Measurements from ENCODE around the gene CLEC9A. TPM values are rescaled to one million over a fixed set of nuclear protein-coding genes. Genes with fewer than 3 reads are reported as not detected.
A peak's percentile ranks its signal among the peaks of the same experiment; 100 is the strongest.

CLEC9A gene
- total RNA-seq, 6 experiments from 2014 or later, result not detected

DNA sequence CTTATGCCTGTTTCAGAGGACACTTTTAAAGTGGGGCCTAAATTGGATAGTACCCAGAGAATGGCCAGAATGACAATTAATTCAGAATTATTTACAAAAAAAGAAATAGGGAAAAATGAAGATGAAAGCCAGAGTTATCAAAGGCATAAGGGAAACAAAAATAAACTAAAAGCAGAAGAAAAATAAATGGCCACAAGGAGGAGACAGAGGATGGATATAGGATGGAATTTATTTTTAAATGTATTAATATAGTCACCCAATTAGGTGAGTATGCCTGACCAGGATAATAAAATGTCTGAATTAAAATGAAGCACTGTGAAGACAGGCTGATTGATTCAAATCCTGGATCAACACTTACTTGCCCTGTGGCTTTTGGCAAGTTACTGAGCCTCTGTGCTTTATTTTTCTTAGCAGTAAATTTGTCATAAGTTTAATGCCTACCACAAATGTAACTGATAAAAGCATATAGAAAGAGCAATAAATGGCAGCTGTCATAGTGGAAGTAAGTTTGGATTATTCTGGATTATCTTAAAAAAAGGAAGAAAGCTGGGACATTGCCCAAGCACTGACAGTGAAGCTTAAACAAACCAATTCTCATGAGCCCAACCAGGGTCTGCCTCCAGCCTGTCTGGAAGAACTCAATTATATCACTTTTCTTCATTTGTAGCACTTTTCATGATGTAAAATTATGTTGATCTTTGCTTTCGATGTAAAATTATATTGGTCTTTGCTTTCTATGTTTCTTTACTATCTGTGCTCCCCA is 3.5 kb downstream of the CLEC9A start:
- DNase-seq, result peak; percentile 7
- H3K27ac Mint-ChIP-seq, result peak overlapping the region; percentile 36; the same call in 1 of the 2 replicates
- H3K4me3 Mint-ChIP-seq, result no peak overlapping the region
- peaks cover 63% of the 10 kb centered on the region for H3K4me1 Mint-ChIP-seq (ENCODE audit: low read depth)
- H3K36me3 Mint-ChIP-seq (ENCODE audit: low read depth), result peaks cover 4% of the 10 kb centered on the region
- TF ChIP-seq, protein P1, sequence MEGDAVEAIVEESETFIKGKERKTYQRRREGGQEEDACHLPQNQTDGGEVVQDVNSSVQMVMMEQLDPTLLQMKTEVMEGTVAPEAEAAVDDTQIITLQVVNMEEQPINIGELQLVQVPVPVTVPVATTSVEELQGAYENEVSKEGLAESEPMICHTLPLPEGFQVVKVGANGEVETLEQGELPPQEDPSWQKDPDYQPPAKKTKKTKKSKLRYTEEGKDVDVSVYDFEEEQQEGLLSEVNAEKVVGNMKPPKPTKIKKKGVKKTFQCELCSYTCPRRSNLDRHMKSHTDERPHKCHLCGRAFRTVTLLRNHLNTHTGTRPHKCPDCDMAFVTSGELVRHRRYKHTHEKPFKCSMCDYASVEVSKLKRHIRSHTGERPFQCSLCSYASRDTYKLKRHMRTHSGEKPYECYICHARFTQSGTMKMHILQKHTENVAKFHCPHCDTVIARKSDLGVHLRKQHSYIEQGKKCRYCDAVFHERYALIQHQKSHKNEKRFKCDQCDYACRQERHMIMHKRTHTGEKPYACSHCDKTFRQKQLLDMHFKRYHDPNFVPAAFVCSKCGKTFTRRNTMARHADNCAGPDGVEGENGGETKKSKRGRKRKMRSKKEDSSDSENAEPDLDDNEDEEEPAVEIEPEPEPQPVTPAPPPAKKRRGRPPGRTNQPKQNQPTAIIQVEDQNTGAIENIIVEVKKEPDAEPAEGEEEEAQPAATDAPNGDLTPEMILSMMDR (IDR thresholded peaks at IDR 0.05), result peak; percentile 92
- no peaks in the 10 kb centered on the region for H3K9me3 Mint-ChIP-seq
- no peaks in the 10 kb centered on the region for H3K27me3 Mint-ChIP-seq (ENCODE audit: insufficient read depth)

DNA sequence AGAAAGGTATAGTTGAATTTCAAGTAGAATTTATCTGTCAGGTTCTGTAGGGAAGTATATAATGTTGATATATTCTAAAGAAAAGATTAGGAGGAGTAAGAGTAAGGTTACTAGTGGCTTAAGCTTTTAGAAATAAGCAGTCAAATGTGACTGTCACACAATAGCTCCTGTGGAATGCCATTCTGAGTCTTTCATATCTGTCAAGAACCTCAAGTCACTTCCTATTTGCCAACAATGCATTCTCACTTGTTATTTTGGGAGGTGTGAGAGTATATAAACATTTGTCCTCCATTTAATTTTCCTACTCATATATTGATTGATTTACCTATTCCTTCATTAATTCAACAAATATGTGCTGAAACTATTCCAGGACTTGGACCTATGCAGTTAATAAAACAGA is 11.7 kb downstream of the CLEC9A start:
- Mint-ChIP-seq H3K27me3 (ENCODE audit: insufficient read depth) (no peaks in the 10 kb centered on the region), H3K27ac (no peak overlapping the region), H3K4me1 (ENCODE audit: low read depth) (no peaks in the 10 kb centered on the region), H3K9me3 (no peaks in the 10 kb centered on the region), H3K36me3 (ENCODE audit: low read depth) (no peaks in the 10 kb centered on the region), H3K4me3 (no peak overlapping the region)
- DNase-seq, result no peak
- TF ChIP-seq, protein P1 (IDR thresholded peaks at IDR 0.05), result no peak

DNA sequence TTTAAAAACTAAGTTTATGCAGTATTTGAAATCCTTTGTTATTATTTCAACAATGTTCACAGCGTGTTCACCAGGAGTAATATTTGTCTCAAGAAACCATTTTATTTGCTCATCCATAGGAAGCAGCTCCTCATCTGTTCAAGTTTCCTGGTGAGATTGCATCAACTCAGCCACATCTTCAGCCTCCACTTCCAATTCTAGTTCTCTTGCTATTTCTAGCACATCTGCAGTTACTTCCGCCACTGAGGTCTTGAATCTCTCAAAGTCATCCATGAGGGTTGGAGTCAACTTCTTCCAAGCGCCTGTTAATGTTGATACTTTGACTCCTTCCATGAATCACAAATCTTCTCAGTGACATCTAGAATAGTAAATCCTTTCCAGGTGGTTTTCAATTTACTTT is 18.0 kb downstream of the CLEC9A start:
- Mint-ChIP-seq H3K27me3 (ENCODE audit: insufficient read depth) (no peaks in the 10 kb centered on the region), H3K4me3 (no peak overlapping the region), H3K36me3 (ENCODE audit: low read depth) (no peaks in the 10 kb centered on the region), H3K9me3 (peaks cover 9% of the 10 kb centered on the region), H3K27ac (no peak overlapping the region), H3K4me1 (ENCODE audit: low read depth) (no peaks in the 10 kb centered on the region)
- DNase-seq, result no peak
- TF ChIP-seq, protein P1 (IDR thresholded peaks at IDR 0.05), result no peak

DNA sequence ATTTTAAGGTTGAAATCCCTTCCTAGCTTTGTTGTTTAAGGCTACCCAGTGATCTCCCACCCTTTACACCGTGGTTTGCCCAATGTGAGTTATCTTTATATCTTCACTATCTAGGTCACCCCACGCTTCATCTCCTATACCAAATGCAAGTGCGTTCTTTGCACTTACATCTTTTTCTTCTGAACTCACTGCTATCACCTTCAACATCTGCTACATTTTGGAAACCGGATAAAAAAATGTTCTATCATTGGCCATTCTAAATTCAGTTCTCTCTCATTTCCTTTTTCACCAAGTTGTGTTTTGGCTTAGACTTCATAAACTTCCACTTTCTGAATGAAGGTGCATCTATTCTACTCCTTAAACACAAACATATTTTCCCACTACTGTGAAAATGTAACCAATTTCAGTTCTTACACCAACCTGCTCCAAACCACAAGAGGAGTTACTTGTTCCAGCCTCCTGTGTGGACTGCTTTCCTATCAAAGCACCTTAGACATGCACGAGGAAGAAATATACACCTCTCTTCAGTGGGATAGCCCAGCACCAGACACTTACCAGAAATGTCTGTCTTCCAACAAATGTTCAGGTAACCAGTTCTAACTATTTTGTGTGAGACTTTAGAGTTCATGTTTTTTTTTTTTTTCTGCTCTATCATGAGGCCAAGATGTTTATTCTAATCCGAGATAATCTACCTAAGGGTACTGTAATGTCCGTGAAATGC is 21.9 kb downstream of the CLEC9A start:
- H3K27me3 Mint-ChIP-seq (ENCODE audit: insufficient read depth), result no peaks in the 10 kb centered on the region
- TF ChIP-seq, protein P1 (IDR thresholded peaks at IDR 0.05), result no peak
- H3K36me3 Mint-ChIP-seq (ENCODE audit: low read depth), result no peaks in the 10 kb centered on the region
- no peak overlapping the region for H3K4me3 Mint-ChIP-seq
- no peaks in the 10 kb centered on the region for H3K4me1 Mint-ChIP-seq (ENCODE audit: low read depth)
- no peak overlapping the region for H3K27ac Mint-ChIP-seq
- DNase-seq, result no peak
- H3K9me3 Mint-ChIP-seq, result peaks cover 9% of the 10 kb centered on the region

DNA sequence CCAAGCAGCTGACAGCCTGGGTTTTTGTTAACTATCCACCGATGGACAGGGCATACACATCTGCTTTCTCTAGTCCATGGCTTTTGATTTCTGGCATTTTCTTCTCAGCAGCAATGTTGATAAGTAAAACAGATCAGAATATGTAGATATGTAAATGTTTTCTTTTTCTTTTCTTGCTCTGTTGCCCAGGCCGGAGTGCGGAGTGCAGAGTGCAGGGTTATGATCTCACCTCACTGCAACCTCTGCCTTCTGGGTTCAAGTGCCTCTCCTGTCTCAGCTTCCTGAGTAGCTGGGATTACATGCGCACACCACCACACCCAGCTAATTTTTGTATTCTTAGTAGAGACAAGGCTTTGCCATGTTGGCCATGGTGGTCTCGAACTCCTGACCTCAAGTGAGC is 27.9 kb downstream of the CLEC9A start:
- TF ChIP-seq, protein P1 (IDR thresholded peaks at IDR 0.05), result no peak
- no peak for DNase-seq
- H3K27ac Mint-ChIP-seq, result no peak overlapping the region

More for the DNA sequence above, 27.9 kb downstream of the CLEC9A start:
- Mint-ChIP-seq H3K4me1 (ENCODE audit: low read depth) (peaks cover 11% of the 10 kb centered on the region; the same call in 1 of the 2 replicates), H3K36me3 (ENCODE audit: low read depth) (no peaks in the 10 kb centered on the region), H3K9me3 (no peaks in the 10 kb centered on the region), H3K4me3 (no peak overlapping the region), H3K27me3 (ENCODE audit: insufficient read depth) (no peaks in the 10 kb centered on the region)
